ENCODE results near the gene ALLC.

ALLC gene

DNA sequence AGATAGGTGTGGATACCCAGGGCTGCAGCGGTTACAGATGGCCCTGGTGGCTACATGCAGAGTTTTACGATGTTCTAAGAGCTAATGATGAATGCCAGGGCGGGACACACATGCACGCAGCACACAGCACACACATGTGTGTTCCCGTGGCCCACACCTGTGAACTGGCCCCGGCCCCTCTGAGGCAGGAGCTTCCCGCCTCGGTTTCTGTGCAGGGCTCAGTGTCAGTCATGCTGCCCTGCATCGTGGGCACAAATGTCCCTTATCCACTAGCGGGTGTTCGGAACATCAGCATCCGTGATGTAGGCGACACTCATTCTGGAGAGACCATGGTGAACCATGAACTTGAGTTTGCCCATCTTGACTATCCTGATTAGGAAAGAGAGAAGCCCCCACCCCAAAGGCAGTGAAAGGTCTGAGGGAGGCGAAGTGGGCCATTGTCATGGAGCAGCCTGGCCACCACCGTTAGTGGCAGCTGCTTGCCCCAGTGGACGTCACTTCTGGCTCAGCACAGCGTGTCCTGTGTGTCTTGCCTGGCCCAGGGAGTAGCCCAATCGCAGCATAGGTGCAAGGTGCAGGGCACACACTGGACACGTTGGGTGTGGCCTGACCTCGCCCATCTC lies 89.1 kb downstream of the ALLC start:
- no peak for TF ChIP-seq CTCF (IDR thresholded peaks at IDR 0.05; ENCODE audit: low read depth, low read length)
- H3K4me3 ChIP-seq (ENCODE audit: low read depth, low read length) = no peak overlapping the region

DNA sequence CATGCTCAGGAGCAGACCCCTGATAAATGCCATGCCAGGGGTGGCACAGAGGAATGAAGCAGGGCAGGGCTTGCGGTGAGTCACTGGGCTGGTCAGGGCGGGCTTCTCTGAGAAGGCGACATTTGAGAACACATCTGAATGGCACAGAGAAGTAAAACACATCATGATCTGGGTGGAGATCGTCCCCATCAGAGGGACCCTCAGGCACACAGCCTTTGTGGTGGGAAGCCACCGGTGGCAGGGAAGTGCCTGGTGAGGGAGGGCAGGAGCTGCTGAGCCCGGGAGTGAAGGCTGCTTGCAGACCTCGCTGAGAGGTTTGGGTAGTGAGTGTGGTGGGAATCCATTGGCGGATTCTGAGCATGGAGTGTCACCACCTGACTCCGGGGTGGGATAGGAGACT lies 89.8 kb downstream of the ALLC start:
- no peak overlapping the region for H3K4me3 ChIP-seq (ENCODE audit: low read depth, low read length)
- no peak for TF ChIP-seq CTCF (IDR thresholded peaks at IDR 0.05; ENCODE audit: low read depth, low read length)

DNA sequence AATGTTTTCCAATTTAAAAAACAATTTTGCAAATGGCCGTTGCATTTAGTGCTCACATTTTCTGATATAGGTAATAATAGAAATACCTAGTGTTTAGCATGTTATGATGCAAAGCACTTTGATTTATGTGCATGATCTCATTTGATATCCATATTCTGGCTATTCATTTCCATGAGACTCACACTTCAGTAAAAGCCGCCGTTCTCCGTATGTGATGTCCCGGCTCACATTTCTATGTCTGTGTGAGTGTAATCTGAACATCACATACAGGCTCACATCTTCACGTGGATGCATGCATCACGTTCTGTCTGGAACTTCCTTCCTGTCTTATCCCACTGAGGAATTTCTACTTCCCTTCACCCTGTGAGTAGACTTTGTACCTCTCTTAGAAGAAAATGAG lies 91.2 kb downstream of the ALLC start:
- no peak overlapping the region for H3K4me3 ChIP-seq (ENCODE audit: low read depth, low read length)
- no peak for TF ChIP-seq CTCF (IDR thresholded peaks at IDR 0.05; ENCODE audit: low read depth, low read length)

DNA sequence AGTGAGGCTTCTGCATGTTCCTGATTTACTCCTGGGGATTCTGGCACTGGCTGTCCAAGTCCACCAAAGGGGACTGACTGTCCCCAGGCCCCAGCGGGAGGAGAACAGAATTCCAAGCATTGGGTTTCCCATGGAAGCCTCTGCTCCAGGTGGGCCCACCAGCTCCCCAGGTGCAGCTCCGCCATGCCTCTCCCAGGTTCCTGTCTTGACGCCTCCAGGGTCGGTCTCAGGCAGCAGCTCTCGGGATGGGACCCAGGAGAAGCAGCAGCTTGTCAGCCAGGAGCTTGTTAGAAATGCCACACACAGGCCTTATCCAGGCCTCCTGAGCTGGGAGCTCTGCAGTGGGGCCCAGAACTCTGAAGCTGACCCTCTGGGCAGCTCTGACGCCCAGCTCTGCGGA lies 93.3 kb downstream of the ALLC start:
- TF ChIP-seq CTCF (IDR thresholded peaks at IDR 0.05; ENCODE audit: low read depth, low read length) = no peak
- H3K4me3 ChIP-seq (ENCODE audit: low read depth, low read length) = no peak overlapping the region

DNA sequence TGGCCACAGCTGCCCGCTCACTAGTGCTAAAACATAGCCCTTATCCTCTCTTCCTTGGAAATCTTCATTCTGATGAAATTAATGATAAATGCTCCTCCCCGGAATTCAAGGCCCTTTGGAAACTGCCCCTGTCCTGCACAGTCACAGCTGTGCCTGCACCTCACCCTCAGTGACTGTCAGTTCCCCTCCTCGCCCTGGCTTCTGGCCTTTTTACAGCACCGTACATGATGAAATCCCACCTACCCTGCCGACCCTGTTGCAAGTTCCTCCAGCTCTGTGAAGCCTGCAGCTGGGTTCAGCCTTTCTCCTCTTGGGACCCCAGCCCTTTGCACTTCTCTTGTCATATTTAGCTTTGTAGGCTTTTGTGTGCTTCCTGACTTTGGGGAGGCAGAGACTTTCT lies 93.8 kb downstream of the ALLC start:
- no peak for TF ChIP-seq CTCF (IDR thresholded peaks at IDR 0.05; ENCODE audit: low read depth, low read length)
- no peak overlapping the region for H3K4me3 ChIP-seq (ENCODE audit: low read depth, low read length)

All from WI38 (cell line).